Tongue (tissue), 2 donors: Measurements from ENCODE around the gene KCTD1. TPM values are rescaled to one million over a fixed set of nuclear protein-coding genes. Genes with fewer than 3 reads are reported as not detected.

Experiments
- DNase-seq: peaks from one replicate; pipeline ENCODE4 v3.0.0-alpha.2; 2015
- total RNA-seq: library from RNA; depleted of rRNA; stranded (reverse); fragments of >200 nt; gene quantifications from one replicate; pipeline ENCODE4 v1.2.3, GENCODE V29; 2014

Gene KCTD1
- total RNA-seq, 1 donor from 2014 or later = 12.3 TPM

- DNase-seq = no peak
These were observed 67.2 kb downstream of the KCTD1 start for GRCh38 chr18:26480897-26481795.

GRCh38 chr18:26479681-26480079 is 68.7 kb downstream of the KCTD1 start:
- DNase-seq = no peak

- no peak for DNase-seq
These were observed 69.2 kb downstream of the KCTD1 start for GRCh38 chr18:26479065-26479680.

- no peak for DNase-seq
These were observed 70.4 kb downstream of the KCTD1 start for GRCh38 chr18:26477828-26478466.

- DNase-seq = no peak
These were observed 71.7 kb downstream of the KCTD1 start for GRCh38 chr18:26476697-26477096.

GRCh38 chr18:26474542-26474941 is 73.8 kb downstream of the KCTD1 start:
- DNase-seq = no peak

- no peak for DNase-seq
These were observed 74.7 kb downstream of the KCTD1 start for GRCh38 chr18:26473672-26474071.

- no peak for DNase-seq
These were observed 76.5 kb downstream of the KCTD1 start for GRCh38 chr18:26471826-26472225.

GRCh38 chr18:26471027-26471426 is 77.3 kb downstream of the KCTD1 start:
- DNase-seq = no peak

- peak; percentile 70 for DNase-seq
These were observed 78.2 kb downstream of the KCTD1 start for GRCh38 chr18:26470011-26470637.

- peak; percentile 64 for DNase-seq
These were observed 79.4 kb downstream of the KCTD1 start for GRCh38 chr18:26468931-26469340.

- DNase-seq = no peak
These were observed 82.3 kb downstream of the KCTD1 start for GRCh38 chr18:26466026-26466425.

- DNase-seq = no peak
These were observed 82.9 kb downstream of the KCTD1 start for GRCh38 chr18:26465431-26465830.

- no peak for DNase-seq
These were observed 84.0 kb downstream of the KCTD1 start for GRCh38 chr18:26464128-26465011.

GRCh38 chr18:26462355-26462754 is 86.0 kb downstream of the KCTD1 start:
- DNase-seq = peak; percentile 51

- no peak for DNase-seq
These were observed 86.9 kb downstream of the KCTD1 start for GRCh38 chr18:26461405-26461804.

- DNase-seq = peak; percentile 26
These were observed 87.8 kb downstream of the KCTD1 start for GRCh38 chr18:26460449-26461091.

GRCh38 chr18:26459884-26460283 is 88.5 kb downstream of the KCTD1 start:
- no peak for DNase-seq

GRCh38 chr18:26459340-26459739 is 89.0 kb downstream of the KCTD1 start:
- DNase-seq = peak; percentile 43

GRCh38 chr18:26458526-26459232 is 89.7 kb downstream of the KCTD1 start:
- DNase-seq = no peak
